Duodenal mucosa (tissue), 2 donors: ENCODE data around the gene SLC25A19.
"Not testable (repeated sequence)": the region's sequence is repeated elsewhere in the genome, so short reads cannot be mapped to it uniquely, and the experiment has no call there.

Experiments
- H3K27ac ChIP-seq: one replicate; pipeline ENCODE4 v1.7.0; 2013; ENCODE audit warnings: low read depth, low read length
- H3K27me3 ChIP-seq, 2 donors: one replicate each; pipeline ENCODE4 v1.7.0; 2013; ENCODE audit warnings: low read length in 2 of 2, control low read depth in 1 of 2; ENCODE audit not compliant: insufficient read depth in 2 of 2, control insufficient read depth in 1 of 2
- H3K36me3 ChIP-seq, 2 donors: one replicate each; pipeline ENCODE4 v1.7.0; 2013; ENCODE audit warnings: low read length in 2 of 2, control low read depth in 1 of 2; ENCODE audit not compliant: insufficient read depth in 2 of 2, control insufficient read depth in 1 of 2
- H3K4me1 ChIP-seq, 2 donors: one replicate each; pipeline ENCODE4 v1.7.0; 2013; ENCODE audit warnings: low read length in 2 of 2, control low read depth in 1 of 2; ENCODE audit not compliant: insufficient read depth in 2 of 2, control insufficient read depth in 1 of 2
- H3K4me3 ChIP-seq, 2 donors: one replicate each; pipeline ENCODE4 v1.7.0; 2013; ENCODE audit warnings: low read length in 2 of 2, low read depth in 1 of 2
- H3K9ac ChIP-seq, 2 donors: one replicate each; pipeline ENCODE4 v1.7.0; 2013; ENCODE audit warnings: low read length in 2 of 2, low read depth in 1 of 2
- H3K9me3 ChIP-seq, 2 donors: one replicate each; pipeline ENCODE4 v1.7.0; 2013; ENCODE audit warnings: low read length in 2 of 2, control low read depth in 1 of 2; ENCODE audit not compliant: control insufficient read depth in 1 of 2

The SLC25A19 gene

DNA sequence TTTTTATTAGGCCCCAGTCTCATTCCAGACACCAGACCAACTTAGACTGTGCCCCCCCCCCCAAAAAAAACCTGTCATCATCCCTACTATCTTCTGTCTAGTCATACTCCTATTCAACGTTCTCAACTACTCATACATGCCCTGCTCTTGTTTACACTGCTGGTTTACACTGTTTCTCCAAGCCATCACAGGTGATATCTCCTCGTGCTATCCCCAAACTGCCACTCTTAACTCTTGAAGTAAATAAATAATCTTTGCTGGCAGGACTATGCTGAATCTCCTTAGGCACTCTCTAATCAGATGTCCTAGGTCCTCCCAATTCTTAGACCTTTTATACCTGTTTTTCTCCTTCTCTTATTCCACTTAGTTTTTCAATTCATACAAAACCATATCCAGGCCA lies 32.0 kb downstream of the SLC25A19 start:
- not testable (repeated sequence) for H3K9me3 ChIP-seq, H3K27me3 ChIP-seq, H3K36me3 ChIP-seq, H3K4me3 ChIP-seq, H3K9ac ChIP-seq, H3K27ac ChIP-seq
- peaks cover 17 to 26% of the 10 kb centered on the region in 2 donors for H3K4me1 ChIP-seq

DNA sequence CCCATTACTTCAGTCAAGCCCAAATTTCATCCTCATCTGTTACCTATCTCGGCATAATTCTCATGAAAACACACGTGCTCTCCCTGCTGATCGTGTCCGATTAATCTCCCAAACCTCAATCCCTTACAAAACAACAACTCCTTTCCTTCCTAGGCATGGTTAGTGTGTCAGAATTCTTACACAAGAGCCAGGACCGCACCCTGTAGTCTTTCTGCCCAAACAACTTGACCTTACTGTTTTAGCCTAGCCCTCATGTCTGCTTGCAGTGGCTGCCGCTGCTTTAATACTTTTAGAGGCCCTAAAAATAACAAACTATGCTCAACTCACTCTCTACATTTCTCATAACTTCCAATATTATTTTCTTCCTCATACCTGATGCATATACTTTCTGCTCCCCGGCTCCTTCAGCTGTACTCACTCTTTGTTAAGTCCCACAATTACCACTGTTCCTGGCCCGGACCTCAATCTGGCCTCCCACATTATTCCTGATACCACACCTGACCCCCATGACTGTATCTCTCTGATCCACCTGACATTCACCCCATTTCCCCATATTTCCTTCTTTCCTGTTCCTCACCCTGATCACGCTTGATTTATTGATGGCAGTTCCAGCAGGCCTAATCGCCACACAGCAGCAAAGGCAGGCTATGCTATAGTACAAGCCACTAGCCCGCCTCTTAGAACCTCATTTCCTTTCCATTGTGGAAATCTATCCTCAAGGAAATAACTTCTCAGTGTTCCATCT lies 33.1 kb downstream of the SLC25A19 start:
- peaks cover 17 to 24% of the 10 kb centered on the region in 2 donors for H3K4me1 ChIP-seq
- not testable (repeated sequence) for H3K27me3 ChIP-seq, H3K9me3 ChIP-seq, H3K4me3 ChIP-seq, H3K36me3 ChIP-seq, H3K27ac ChIP-seq, H3K9ac ChIP-seq

DNA sequence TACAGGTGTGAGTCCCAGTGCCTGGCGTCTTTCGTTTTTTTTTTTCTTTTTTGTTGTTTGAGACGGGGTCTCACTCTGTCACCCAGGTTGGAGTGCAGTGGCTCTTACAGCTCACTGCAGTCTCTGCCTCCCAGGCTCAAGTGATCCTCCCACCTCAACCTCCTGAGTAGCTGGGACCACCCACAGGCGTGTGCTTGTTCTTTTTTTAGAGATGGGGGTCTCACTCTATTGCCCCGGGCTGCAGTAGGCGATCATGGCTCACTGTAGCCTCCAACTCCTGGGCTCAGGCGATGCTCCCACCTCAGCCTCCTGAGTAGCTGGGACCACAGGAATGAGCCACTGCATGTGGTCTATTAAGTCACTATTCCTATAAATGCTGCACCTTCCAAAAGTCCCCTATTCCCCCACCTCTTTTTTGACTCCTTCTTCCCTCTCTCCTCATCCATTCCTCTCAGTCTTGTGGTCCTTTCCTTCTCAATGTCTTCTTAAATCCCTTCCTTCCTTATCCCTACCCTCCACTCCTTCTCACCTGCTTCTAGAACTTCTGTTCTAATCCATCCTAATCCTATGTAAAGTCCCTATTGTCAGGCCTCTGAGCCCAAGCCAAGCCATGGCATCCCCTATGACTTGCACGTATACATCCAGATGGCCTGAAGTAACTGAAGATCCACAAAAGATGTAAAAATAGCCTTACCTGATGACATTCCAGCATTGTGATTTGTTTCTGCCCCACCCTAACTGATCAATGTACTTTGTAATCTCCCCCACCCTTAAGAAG lies 37.0 kb downstream of the SLC25A19 start:
- Histone ChIP-seq H3K4me3 (no peak overlapping the region), H3K27ac (no peak overlapping the region), H3K36me3 (no peaks in the 10 kb centered on the region), H3K9ac (no peak overlapping the region), H3K9me3 (no peaks in the 10 kb centered on the region), H3K27me3 (no peaks in the 10 kb centered on the region), H3K4me1 (peaks cover 5 to 10% of the 10 kb centered on the region in 2 donors)

DNA sequence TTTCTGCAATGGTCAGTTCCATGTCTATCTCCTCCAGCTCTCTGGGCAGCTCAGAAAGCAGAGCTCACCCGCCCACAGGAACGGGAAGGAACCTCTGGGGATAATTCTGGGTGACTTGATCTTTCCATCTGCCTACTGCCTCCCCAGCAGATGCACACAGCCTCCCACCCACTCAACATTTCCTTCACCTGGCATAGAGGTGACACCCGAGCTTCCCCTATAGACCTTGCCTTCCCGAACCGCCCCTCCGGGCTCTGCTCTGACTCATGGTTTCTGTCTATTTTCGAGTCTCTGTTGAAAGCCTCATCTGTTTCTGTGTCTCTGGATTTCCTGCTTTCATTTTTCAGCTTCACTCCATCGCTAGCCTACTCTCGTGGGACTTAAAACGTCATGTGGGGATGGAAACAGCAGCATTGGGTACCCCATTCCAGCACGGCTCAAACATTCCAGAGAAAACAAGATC lies 39.2 kb downstream of the SLC25A19 start:
- peak overlapping the region in 1 of 2 donors; percentile 8 for H3K9ac ChIP-seq
- H3K27ac ChIP-seq, result no peak overlapping the region
- no peaks in the 10 kb centered on the region for H3K27me3 ChIP-seq
- peaks cover 15 to 16% of the 10 kb centered on the region in 2 donors for H3K36me3 ChIP-seq
- peaks cover 10 to 11% of the 10 kb centered on the region in 2 donors for H3K4me1 ChIP-seq
- H3K4me3 ChIP-seq, result peak overlapping the region; percentile 23 to 36
- H3K9me3 ChIP-seq, result no peaks in the 10 kb centered on the region

DNA sequence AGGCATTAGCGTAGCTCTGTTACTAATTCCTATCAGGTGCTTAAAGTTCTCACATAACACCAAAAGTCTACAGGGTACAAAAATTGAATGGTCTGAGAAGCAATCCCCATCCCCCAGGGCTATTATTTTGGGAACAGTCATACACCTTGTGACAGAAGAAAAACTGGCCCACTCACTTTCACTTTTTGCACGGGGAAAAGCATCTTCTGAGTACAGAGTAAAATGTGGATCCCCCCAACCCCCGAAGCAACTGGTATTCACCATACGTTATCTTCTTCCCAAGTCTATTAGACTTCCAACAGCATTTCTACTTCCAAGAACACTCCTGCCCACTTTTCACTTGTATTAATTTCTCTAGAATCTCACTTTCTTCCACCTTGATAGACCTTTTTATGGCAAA lies 39.7 kb downstream of the SLC25A19 start:
- no peak overlapping the region for H3K27ac ChIP-seq
- peak overlapping the region in 1 of 2 donors; percentile 8 for H3K9ac ChIP-seq
- H3K27me3 ChIP-seq, result no peaks in the 10 kb centered on the region
- no peaks in the 10 kb centered on the region for H3K9me3 ChIP-seq
- peaks cover 18 to 21% of the 10 kb centered on the region in 2 donors for H3K36me3 ChIP-seq
- H3K4me3 ChIP-seq, result no peak overlapping the region
- peaks cover 10 to 14% of the 10 kb centered on the region in 2 donors for H3K4me1 ChIP-seq

DNA sequence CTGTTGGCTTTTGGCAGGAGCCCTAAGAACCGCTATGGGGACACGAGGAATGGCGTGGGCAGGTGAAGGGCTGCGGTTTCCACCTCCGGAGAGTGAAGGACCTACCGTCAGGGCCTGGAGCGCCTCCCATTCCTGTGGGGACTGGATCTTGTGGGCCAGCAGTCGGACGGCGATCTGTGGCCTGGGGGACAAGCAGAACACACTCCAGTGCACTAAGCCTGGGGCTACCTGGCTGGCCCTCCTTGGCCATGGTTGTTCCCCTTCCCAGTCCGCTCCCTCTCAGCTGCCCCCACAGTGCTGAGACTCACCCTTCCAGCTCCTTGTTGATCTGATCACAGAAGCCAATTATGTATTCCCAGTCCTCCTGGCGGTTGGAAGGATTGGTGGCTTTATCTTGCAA lies 42.8 kb downstream of the SLC25A19 start:
- H3K9me3 ChIP-seq, result no peaks in the 10 kb centered on the region
- peaks cover 44 to 53% of the 10 kb centered on the region in 2 donors for H3K36me3 ChIP-seq
- no peak overlapping the region for H3K9ac ChIP-seq
- no peak overlapping the region for H3K27ac ChIP-seq
- no peak overlapping the region for H3K4me3 ChIP-seq
- H3K27me3 ChIP-seq, result no peaks in the 10 kb centered on the region
- peaks cover 10 to 25% of the 10 kb centered on the region in 2 donors for H3K4me1 ChIP-seq

DNA sequence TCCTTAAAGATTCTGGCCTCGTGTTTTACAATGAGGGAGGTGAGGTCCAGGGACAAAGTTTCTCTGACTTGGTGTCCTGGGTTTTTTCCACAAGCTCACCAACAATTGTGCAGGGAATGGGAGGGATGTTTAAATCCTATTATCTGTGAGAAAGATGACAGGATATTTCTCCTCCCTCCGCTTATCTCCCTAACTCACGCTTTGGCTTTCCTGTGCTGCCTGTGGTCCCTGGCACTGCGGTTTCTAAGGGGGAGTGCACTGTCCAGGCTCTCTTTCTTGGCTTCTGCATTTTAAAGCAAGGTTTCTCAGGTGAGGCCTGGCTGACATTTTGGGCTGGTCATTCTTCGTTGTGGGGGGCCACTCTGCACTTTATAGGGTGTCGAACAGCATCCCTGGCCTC lies 44.2 kb downstream of the SLC25A19 start:
- Histone ChIP-seq H3K9me3 (no peaks in the 10 kb centered on the region), H3K36me3 (peaks cover 48 to 67% of the 10 kb centered on the region in 2 donors), H3K9ac (no peak overlapping the region), H3K4me1 (peaks cover 6 to 22% of the 10 kb centered on the region in 2 donors), H3K27ac (no peak overlapping the region), H3K27me3 (no peaks in the 10 kb centered on the region), H3K4me3 (no peak overlapping the region)

DNA sequence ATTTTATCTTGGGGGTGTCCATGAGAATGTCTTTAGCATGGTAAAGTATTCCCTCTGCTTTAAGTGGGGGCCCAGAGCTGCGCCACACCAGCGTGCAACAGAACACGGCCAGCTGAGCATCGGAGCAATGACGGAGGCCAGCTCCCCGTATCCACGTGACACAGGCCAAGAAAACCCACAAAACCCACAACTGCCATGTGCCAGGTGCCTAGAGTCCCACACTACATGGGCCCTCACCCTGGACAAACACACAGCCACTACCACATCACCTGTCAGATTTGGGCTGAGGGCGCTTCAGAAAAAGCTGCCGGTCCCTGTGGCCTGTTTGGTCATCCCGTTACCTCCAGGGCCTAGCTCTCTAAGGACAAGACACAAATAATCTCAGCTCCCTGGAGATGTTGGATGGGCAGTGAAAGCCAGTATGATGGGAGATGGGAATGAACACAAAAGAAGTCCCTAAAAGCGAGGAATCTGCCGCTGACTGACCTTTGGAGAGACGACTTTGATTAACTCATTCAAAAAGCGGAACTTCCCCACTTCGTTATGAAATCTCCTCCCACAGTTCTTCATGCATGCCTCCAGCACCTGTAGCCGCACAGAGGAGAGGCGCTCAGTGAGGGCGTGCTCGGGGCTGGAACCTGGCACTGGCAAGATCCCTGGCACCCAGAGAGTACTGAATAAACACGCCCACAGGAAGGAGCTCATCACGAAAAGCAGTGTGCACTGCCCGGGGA lies 44.9 kb downstream of the SLC25A19 start:
- Histone ChIP-seq H3K4me1 (peaks cover 0 to 20% of the 10 kb centered on the region in 2 donors), H3K9ac (no peak overlapping the region), H3K9me3 (no peaks in the 10 kb centered on the region), H3K36me3 (peaks cover 49 to 73% of the 10 kb centered on the region in 2 donors), H3K27me3 (no peaks in the 10 kb centered on the region), H3K27ac (no peak overlapping the region), H3K4me3 (no peak overlapping the region)

DNA sequence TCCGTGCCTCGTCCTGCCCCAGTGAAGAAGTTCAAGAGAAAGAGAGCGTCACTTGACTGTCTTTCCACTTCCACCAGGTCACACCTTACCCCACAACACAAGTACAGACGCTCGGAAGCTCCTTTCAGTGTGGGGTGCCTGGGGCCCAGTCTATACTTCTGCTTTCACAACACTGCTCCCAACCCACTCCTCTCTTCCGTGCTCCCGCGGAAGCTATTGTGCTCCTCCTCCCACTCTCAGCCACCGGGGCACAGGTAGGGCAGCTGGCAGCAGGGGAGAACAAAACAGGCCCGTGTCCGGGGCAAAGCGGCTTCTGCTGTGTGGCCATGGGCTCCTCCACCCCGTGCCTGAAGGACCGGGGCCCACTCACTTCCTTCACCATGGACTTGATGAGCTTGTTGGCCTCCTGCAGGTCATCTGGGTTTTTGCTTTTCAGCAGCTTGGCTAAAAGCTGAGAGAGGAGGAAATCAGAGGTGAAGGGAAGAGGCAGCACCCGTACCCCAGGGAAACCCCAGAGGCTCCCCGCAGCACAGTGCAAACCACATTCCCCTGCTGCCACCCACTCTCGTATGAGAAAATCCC lies 46.7 kb downstream of the SLC25A19 start:
- H3K27me3 ChIP-seq, result no peaks in the 10 kb centered on the region
- H3K27ac ChIP-seq, result no peak overlapping the region
- peaks cover 64 to 88% of the 10 kb centered on the region in 2 donors for H3K36me3 ChIP-seq
- no peak overlapping the region for H3K4me3 ChIP-seq
- H3K4me1 ChIP-seq, result peaks cover 11 to 32% of the 10 kb centered on the region in 2 donors
- no peaks in the 10 kb centered on the region for H3K9me3 ChIP-seq
- H3K9ac ChIP-seq, result no peak overlapping the region
